Subcutaneous adipose tissue (tissue), 4 donors: ENCODE data around the gene SMG6. TPM values are rescaled to one million over a fixed set of nuclear protein-coding genes. Genes with fewer than 3 reads are reported as not detected.

Experiments
- total RNA-seq, 4 donors: library from RNA; depleted of rRNA; stranded (reverse); fragments of >200 nt; gene quantifications; one replicate each; pipeline ENCODE4 v1.1.0, GENCODE V29; 2016
- TF ChIP-seq, protein P1 (sequence below): fragments of 450-650 bp; IDR thresholded peaks from one replicate; pipeline ENCODE4 v1.5.1; 2016; ENCODE audit warnings: low read depth, mild to moderate bottlenecking, control low read depth, antibody characterized with exemption, moderate library complexity

The SMG6 gene
- total RNA-seq, 4 donors from 2014 or later, result 14.5 to 50.7 (median 19.4) TPM

GRCh38 chr17:2084036-2084765, 219.4 kb downstream of the SMG6 start:
- TF ChIP-seq, protein P1, sequence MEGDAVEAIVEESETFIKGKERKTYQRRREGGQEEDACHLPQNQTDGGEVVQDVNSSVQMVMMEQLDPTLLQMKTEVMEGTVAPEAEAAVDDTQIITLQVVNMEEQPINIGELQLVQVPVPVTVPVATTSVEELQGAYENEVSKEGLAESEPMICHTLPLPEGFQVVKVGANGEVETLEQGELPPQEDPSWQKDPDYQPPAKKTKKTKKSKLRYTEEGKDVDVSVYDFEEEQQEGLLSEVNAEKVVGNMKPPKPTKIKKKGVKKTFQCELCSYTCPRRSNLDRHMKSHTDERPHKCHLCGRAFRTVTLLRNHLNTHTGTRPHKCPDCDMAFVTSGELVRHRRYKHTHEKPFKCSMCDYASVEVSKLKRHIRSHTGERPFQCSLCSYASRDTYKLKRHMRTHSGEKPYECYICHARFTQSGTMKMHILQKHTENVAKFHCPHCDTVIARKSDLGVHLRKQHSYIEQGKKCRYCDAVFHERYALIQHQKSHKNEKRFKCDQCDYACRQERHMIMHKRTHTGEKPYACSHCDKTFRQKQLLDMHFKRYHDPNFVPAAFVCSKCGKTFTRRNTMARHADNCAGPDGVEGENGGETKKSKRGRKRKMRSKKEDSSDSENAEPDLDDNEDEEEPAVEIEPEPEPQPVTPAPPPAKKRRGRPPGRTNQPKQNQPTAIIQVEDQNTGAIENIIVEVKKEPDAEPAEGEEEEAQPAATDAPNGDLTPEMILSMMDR, result no peak

DNA sequence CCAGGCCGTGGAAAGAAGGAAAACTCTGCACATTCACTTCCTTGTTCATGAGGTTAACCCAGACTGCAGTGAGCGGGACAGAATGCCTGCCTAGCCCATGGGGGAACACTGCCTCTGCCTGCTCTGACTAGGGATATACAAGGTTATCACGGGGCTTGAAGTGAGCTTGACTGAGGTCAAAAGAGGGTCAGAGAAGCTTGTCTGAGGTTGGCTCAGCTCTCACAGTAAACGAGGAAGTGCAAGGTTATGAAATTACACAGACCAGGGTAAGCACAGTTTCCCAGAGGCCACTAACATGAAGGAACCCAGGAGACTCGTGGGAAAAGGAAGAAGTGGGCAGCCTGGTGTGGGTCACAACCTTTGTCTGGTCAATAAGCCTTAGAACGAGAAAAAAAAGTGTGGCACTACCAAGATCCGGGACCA, 220.0 kb downstream of the SMG6 start:
- TF ChIP-seq, protein P1, result no peak

DNA sequence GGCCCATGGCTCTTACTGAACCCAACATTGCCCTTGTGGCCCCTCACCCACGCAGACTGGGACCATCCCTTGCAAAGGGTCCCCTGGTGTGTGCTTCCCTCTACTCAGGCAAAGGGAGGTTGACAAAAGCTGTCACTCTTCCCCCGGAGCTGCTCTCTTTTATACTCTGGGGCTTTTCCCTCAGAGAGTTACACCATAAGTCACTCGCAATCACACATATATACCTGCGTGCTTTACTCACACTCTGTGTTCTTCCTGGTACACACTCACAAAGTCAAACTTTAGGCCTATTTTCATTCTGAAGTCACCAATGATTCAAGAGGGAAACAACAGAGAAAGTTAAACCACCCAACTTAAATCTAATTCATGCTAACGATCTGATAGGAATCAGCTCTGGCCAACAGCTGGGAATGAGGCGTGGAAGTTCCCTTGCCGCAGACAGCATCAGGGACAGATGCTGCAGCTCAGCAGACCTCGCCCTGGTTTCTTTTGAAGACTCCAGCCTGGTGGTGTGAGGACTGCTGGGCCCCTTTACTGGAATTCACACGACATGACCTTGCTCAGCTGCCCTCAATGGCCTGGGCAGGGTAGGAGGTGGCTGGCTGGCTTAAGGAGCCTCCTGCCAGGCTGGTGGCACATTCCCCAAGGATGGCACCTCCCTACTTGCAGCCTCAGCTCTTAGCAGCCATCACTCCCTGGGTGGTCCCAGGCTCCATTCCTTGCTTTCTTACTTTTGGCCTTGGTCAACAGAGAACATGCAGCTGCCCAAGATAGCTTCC, 221.4 kb downstream of the SMG6 start:
- TF ChIP-seq, protein P1, result no peak

GRCh38 chr17:2081564-2081963, 222.0 kb downstream of the SMG6 start:
- TF ChIP-seq, protein P1, result no peak

DNA sequence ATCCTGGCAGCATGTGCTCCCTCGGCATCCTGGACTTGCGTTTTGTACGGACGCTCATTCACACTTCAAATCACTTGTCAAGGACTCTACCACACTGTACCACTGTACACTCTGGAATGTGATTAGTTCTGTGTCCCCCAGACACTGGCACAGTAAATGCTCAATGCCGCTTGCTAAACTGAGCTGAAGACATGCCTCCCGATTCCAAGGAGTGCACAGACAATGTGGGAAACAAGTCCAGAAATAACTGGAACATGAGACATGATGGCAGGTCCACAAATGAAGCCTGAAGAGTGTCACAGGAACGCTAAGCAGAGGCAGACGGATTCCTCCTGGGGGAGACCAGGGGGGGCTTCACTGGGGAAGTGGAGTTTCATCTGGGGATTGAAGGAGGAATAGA, 226.5 kb downstream of the SMG6 start:
- TF ChIP-seq, protein P1, result no peak

GRCh38 chr17:2076087-2076984, 227.2 kb downstream of the SMG6 start:
- TF ChIP-seq, protein P1, result no peak
